Lung (tissue), 16 donors: ENCODE data around the gene CYYR1. TPM values are rescaled to one million over a fixed set of nuclear protein-coding genes. Genes with fewer than 3 reads are reported as not detected.

ENCODE experiments used
- ATAC-seq: fragments of 200-7000 bp; cut with Tn5 transposase; one replicate; pipeline ENCODE4 v1.9.1; 2020; ENCODE audit warnings: moderate number of reproducible peaks; ENCODE audit not compliant: insufficient read depth, low FRiP score
- DNase-seq, 3 donors: peaks; one replicate each; pipeline ENCODE4 v3.0.0-alpha.2; 2013 to 2017
- H3K27ac ChIP-seq, 2 donors: one replicate each; pipeline ENCODE4 v1.5.1; 2013; ENCODE audit warnings: mild to moderate bottlenecking in 2 of 2, moderate library complexity in 2 of 2, control low read depth in 1 of 2, inconsistent platforms in 1 of 2, low read depth in 1 of 2, low read length in 1 of 2
- H3K27me3 ChIP-seq, 3 donors: one replicate each; pipeline ENCODE4 v1.5.1; 2013; ENCODE audit warnings: low read length in 2 of 3; ENCODE audit not compliant: control insufficient read depth in 3 of 3, insufficient read depth in 3 of 3
- H3K36me3 ChIP-seq, 4 donors: one replicate each; pipeline ENCODE4 v1.5.1; 2013; ENCODE audit warnings: low read length in 4 of 4, mild to moderate bottlenecking in 1 of 4, moderate library complexity in 1 of 4; ENCODE audit not compliant: control insufficient read depth in 4 of 4, insufficient read depth in 4 of 4
- H3K4me1 ChIP-seq, 5 donors: one replicate each; pipeline ENCODE4 v1.5.1; 2013; ENCODE audit warnings: low read length in 5 of 5, mild to moderate bottlenecking in 2 of 5, moderate library complexity in 1 of 5; ENCODE audit not compliant: control insufficient read depth in 5 of 5, insufficient read depth in 5 of 5
- H3K4me3 ChIP-seq: one replicate; pipeline ENCODE4 v1.5.1; 2013; ENCODE audit warnings: mild to moderate bottlenecking, control low read depth, moderate library complexity
- H3K9ac ChIP-seq, 2 donors: one replicate each; pipeline ENCODE4 v1.5.1; 2013; ENCODE audit warnings: low read length in 2 of 2, control low read depth in 1 of 2; ENCODE audit not compliant: insufficient read depth in 1 of 2
- H3K9me3 ChIP-seq, 4 donors: one replicate each; pipeline ENCODE4 v1.5.1; 2013; ENCODE audit warnings: low read length in 3 of 4, mild to moderate bottlenecking in 1 of 4, moderate library complexity in 1 of 4; ENCODE audit not compliant: control insufficient read depth in 4 of 4, insufficient read depth in 3 of 4
- WGBS, 2 donors: extraction: QIAGEN DNeasy Blood & Tissue Kit; methylation state at CpG; one replicate each; pipeline ENCODE4 v1.1.7; 2013; 5-methylcytosine and 5-hydroxymethylcytosine counted together
- long read RNA-seq, 5 donors: transcript quantifications; one replicate each; lab custom pipeline, GENCODE V29; 2026
- polyA plus RNA-seq, 2 donors: library from polyadenylated mRNA; stranded (reverse); fragments of 200-250 nt; gene quantifications; one replicate each; pipeline ENCODE4 v1.2.1, GENCODE V29; 2013
- total RNA-seq, 2 donors: library from RNA; depleted of rRNA in 1 of 2; stranded (reverse); fragments of >200 nt in 1 of 2; gene quantifications; one replicate each; pipeline ENCODE4 v1.2.1, GENCODE V29; 2014 to 2021
- TF ChIP-seq, protein P1 (sequence below): IDR thresholded peaks from 2 replicates; pipeline ENCODE4 v1.5.1; 2012; ENCODE audit warnings: mild to moderate bottlenecking; ENCODE audit errors: control extremely low read depth, extremely low read depth
- donor health status: control.
- donor health status: control.
- donor health status: Bipolar disorder and iron deficiency.
- donor health status: healthy.
- donor health status: DM: yes; HTN: yes; CAD: no.

Gene CYYR1
- total RNA-seq (10 to 100 TPM; 21.6 to 38.3 TPM), polyA plus RNA-seq (10 to 100 TPM in 1 of 2 donors, 1 to 10 TPM in 1; 9.9 to 11.7 TPM)
- long read RNA-seq, donor 1, transcript CYYR1-201 (4 exons, 3,101 nt) = major isoform, 25 of 117 reads
- long read RNA-seq, donor 1, partial matches to known transcripts = 76 of 117 reads
- long read RNA-seq, donor 1, other reads (novel, unspliced or antisense) = 16 of 117 reads
- long read RNA-seq, donor 2, transcript CYYR1-201 (4 exons, 3,101 nt) = major isoform, 11 of 16 reads
- long read RNA-seq, donor 2, partial matches to known transcripts = 0 of 16 reads
- long read RNA-seq, donor 2, other reads (novel, unspliced or antisense) = 5 of 16 reads
- long read RNA-seq, donor 3, transcript CYYR1-201 (4 exons, 3,101 nt) = major isoform, 14 of 48 reads
- long read RNA-seq, donor 3, partial matches to known transcripts = 18 of 48 reads
- long read RNA-seq, donor 3, other reads (novel, unspliced or antisense) = 15 of 48 reads
- long read RNA-seq, donor 4, transcript CYYR1-201 (4 exons, 3,101 nt) = major isoform, 16 of 49 reads
- long read RNA-seq, donor 4, partial matches to known transcripts = 20 of 49 reads
- long read RNA-seq, donor 4, other reads (novel, unspliced or antisense) = 12 of 49 reads
- long read RNA-seq, donor 5, transcript CYYR1-201 (4 exons, 3,101 nt) = major isoform, 32 of 59 reads
- long read RNA-seq, donor 5, partial matches to known transcripts = 18 of 59 reads
- long read RNA-seq, donor 5, other reads (novel, unspliced or antisense) = 8 of 59 reads

DNA sequence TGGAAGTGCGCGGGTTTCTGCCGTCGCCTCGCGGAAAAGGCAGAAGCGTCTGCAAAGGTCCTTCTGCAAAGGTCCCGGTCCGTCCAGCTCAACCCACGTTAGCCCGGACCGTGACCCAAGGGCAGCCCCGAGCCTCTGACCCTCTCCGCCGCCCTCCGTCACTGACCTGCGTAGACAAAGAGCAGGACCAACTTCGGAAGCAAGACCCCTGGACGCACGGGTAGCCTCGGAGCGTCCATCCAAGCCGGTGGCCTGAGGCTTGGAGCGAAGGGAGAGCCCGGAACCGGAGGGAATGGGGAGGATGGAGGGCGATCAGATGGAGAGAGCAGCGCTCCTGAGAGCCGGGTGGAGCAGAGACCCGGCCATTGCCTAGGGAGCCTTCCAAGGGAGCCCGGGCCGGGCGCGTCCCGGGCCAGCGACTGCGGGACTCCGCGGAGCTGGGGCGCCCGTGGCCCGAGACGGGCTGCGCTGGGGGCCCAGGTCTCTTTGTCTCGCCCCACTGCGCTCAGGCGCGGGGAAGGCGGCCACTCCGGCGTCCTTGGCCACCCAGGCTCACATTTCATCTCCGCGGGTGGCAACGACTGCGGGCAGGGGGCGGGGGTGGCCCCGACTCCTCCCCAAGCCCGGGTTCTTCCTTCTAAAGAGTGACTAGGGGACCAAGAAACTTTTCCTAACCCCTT lies at the start of gene CYYR1:
Gene CYYR1, minus strand, starts transcription at position 585 of the 680 bp plus-strand sequence. Its CDS starts 346 bp downstream, at position 239.
- peak within 1 kb of the TSS; percentile 91 for H3K9ac ChIP-seq
- ATAC-seq (peak; percentile 47), DNase-seq (peak; percentile 88 to 91 (median 89))
- H3K27ac ChIP-seq = peak within 1 kb of the TSS; percentile 47 to 75
- H3K4me3 ChIP-seq = peak within 1 kb of the TSS; percentile 50
- 0 to 2% methylated on average over 56 to 58 of the region's 58 CpGs for WGBS, 2 donors
- peaks cover 0 to 7% (median 0%) of the 10 kb centered on the region in 5 donors for H3K4me1 ChIP-seq
- peaks cover 0 to 7% (median 5%) of the 10 kb centered on the region in 4 donors for H3K9me3 ChIP-seq
- TF ChIP-seq, protein P1, sequence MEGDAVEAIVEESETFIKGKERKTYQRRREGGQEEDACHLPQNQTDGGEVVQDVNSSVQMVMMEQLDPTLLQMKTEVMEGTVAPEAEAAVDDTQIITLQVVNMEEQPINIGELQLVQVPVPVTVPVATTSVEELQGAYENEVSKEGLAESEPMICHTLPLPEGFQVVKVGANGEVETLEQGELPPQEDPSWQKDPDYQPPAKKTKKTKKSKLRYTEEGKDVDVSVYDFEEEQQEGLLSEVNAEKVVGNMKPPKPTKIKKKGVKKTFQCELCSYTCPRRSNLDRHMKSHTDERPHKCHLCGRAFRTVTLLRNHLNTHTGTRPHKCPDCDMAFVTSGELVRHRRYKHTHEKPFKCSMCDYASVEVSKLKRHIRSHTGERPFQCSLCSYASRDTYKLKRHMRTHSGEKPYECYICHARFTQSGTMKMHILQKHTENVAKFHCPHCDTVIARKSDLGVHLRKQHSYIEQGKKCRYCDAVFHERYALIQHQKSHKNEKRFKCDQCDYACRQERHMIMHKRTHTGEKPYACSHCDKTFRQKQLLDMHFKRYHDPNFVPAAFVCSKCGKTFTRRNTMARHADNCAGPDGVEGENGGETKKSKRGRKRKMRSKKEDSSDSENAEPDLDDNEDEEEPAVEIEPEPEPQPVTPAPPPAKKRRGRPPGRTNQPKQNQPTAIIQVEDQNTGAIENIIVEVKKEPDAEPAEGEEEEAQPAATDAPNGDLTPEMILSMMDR = no peak
- H3K36me3 ChIP-seq = peaks cover 0 to 4% (median 0%) of the 10 kb centered on the region in 4 donors
- no peaks in the 10 kb centered on the region for H3K27me3 ChIP-seq

- 31 to 47% methylated on average over 1 of the region's 1 CpG for WGBS, 2 donors
- ATAC-seq (no peak), DNase-seq (peak in 1 of 3 donors; percentile 10)
- no peak overlapping the region for H3K4me3 ChIP-seq
- TF ChIP-seq, protein P1 = no peak
- H3K9ac ChIP-seq = no peak overlapping the region
- H3K4me1 ChIP-seq = peaks cover 0 to 16% (median 0%) of the 10 kb centered on the region in 5 donors
- H3K27ac ChIP-seq = no peak overlapping the region
- no peaks in the 10 kb centered on the region for H3K27me3 ChIP-seq
- H3K9me3 ChIP-seq = no peaks in the 10 kb centered on the region
- no peaks in the 10 kb centered on the region for H3K36me3 ChIP-seq
These were observed 44.1 kb upstream of the CYYR1 start for GRCh38 chr21:26617176-26617575.

- DNase-seq (no peak), ATAC-seq (no peak)
- TF ChIP-seq, protein P1 = no peak
- no peak overlapping the region for H3K9ac ChIP-seq
- H3K27me3 ChIP-seq = no peaks in the 10 kb centered on the region
- 99 to 100% methylated on average over 1 of the region's 1 CpG for WGBS, 2 donors
- no peak overlapping the region for H3K27ac ChIP-seq
- H3K4me1 ChIP-seq = peaks cover 0 to 16% (median 0%) of the 10 kb centered on the region in 5 donors
- no peaks in the 10 kb centered on the region for H3K36me3 ChIP-seq
- H3K9me3 ChIP-seq = no peaks in the 10 kb centered on the region
- H3K4me3 ChIP-seq = no peak overlapping the region
These were observed 41.2 kb upstream of the CYYR1 start for GRCh38 chr21:26614251-26614650.
